Measurements from ENCODE around the gene SP6.

- TF ChIP-seq POLR2A (IDR thresholded peaks at IDR 0.05; ENCODE audit: low read length) (no peak), GATA1 (IDR thresholded peaks at IDR 0.05; ENCODE audit: low read depth, low read length) (no peak)
Measured at GRCh38 chr17:47879028-47879585, 28.1 kb upstream of the SP6 start.

Measured in erythroblast (primary cell).